ENCODE measurements around the gene CEP170.
"Not testable (repeated sequence)": the region's sequence is repeated elsewhere in the genome, so short reads cannot be mapped to it uniquely, and the experiment has no call there.

CEP170 gene

GRCh38 chr1:243193330-243193729 lies 61.8 kb downstream of the CEP170 start:
- H3K79me2 ChIP-seq (ENCODE audit: control insufficient read depth, low read length); H4K20me1 ChIP-seq (ENCODE audit: control insufficient read depth, insufficient read depth, low read depth, low read length); H3K4me3 ChIP-seq (ENCODE audit: low read length); H3K9me3 ChIP-seq (ENCODE audit: control insufficient read depth, insufficient read depth, low read length); H3K27ac ChIP-seq (ENCODE audit: low read depth, low read length); H3K27me3 ChIP-seq (ENCODE audit: control insufficient read depth, low read length); H3K4me2 ChIP-seq (ENCODE audit: low read length); H3K4me1 ChIP-seq (ENCODE audit: control insufficient read depth, low read length); H3K9me2 ChIP-seq (replicated peaks; ENCODE audit: control insufficient read depth, low read length); H3F3A ChIP-seq (ENCODE audit: control insufficient read depth, insufficient read depth); H3K36me3 ChIP-seq (ENCODE audit: control insufficient read depth, low read length): not testable (repeated sequence)

GRCh38 chr1:243186201-243186995 lies 68.7 kb downstream of the CEP170 start:
- not testable (repeated sequence) for H3K27ac ChIP-seq (ENCODE audit: low read depth, low read length); H3K9me3 ChIP-seq (ENCODE audit: control insufficient read depth, insufficient read depth, low read length); H3K4me3 ChIP-seq (ENCODE audit: low read length); H3K27me3 ChIP-seq (ENCODE audit: control insufficient read depth, low read length); H3K79me2 ChIP-seq (ENCODE audit: control insufficient read depth, low read length); H4K20me1 ChIP-seq (ENCODE audit: control insufficient read depth, insufficient read depth, low read depth, low read length); H3F3A ChIP-seq (ENCODE audit: control insufficient read depth, insufficient read depth); H3K4me2 ChIP-seq (ENCODE audit: low read length); H3K9me2 ChIP-seq (replicated peaks; ENCODE audit: control insufficient read depth, low read length); H3K4me1 ChIP-seq (ENCODE audit: control insufficient read depth, low read length)
- H3K36me3 ChIP-seq (ENCODE audit: control insufficient read depth, low read length): peaks cover 11% of the 10 kb centered on the region

GRCh38 chr1:243184787-243185186 lies 70.3 kb downstream of the CEP170 start:
- H3F3A ChIP-seq (ENCODE audit: control insufficient read depth, insufficient read depth); H3K4me3 ChIP-seq (ENCODE audit: low read length); H3K9me3 ChIP-seq (ENCODE audit: control insufficient read depth, insufficient read depth, low read length); H3K4me2 ChIP-seq (ENCODE audit: low read length); H3K79me2 ChIP-seq (ENCODE audit: control insufficient read depth, low read length); H3K9me2 ChIP-seq (replicated peaks; ENCODE audit: control insufficient read depth, low read length); H3K27me3 ChIP-seq (ENCODE audit: control insufficient read depth, low read length); H3K4me1 ChIP-seq (ENCODE audit: control insufficient read depth, low read length); H3K27ac ChIP-seq (ENCODE audit: low read depth, low read length); H4K20me1 ChIP-seq (ENCODE audit: control insufficient read depth, insufficient read depth, low read depth, low read length): not testable (repeated sequence)
- H3K36me3 ChIP-seq (ENCODE audit: control insufficient read depth, low read length): peaks cover 11% of the 10 kb centered on the region

- H3K4me3 ChIP-seq (ENCODE audit: low read length); H3K27ac ChIP-seq (ENCODE audit: low read depth, low read length); H3K27me3 ChIP-seq (ENCODE audit: control insufficient read depth, low read length); H3K4me1 ChIP-seq (ENCODE audit: control insufficient read depth, low read length); H3K4me2 ChIP-seq (ENCODE audit: low read length); H4K20me1 ChIP-seq (ENCODE audit: control insufficient read depth, insufficient read depth, low read depth, low read length); H3F3A ChIP-seq (ENCODE audit: control insufficient read depth, insufficient read depth); H3K79me2 ChIP-seq (ENCODE audit: control insufficient read depth, low read length); H3K9me3 ChIP-seq (ENCODE audit: control insufficient read depth, insufficient read depth, low read length); H3K9me2 ChIP-seq (replicated peaks; ENCODE audit: control insufficient read depth, low read length): not testable (repeated sequence)
- peaks cover 11% of the 10 kb centered on the region for H3K36me3 ChIP-seq (ENCODE audit: control insufficient read depth, low read length)
Measured at GRCh38 chr1:243183661-243184060, 71.4 kb downstream of the CEP170 start.

- not testable (repeated sequence) for H3K9me3 ChIP-seq (ENCODE audit: control insufficient read depth, insufficient read depth, low read length); H3F3A ChIP-seq (ENCODE audit: control insufficient read depth, insufficient read depth); H3K79me2 ChIP-seq (ENCODE audit: control insufficient read depth, low read length); H3K27me3 ChIP-seq (ENCODE audit: control insufficient read depth, low read length); H4K20me1 ChIP-seq (ENCODE audit: control insufficient read depth, insufficient read depth, low read depth, low read length); H3K4me3 ChIP-seq (ENCODE audit: low read length); H3K27ac ChIP-seq (ENCODE audit: low read depth, low read length); H3K4me2 ChIP-seq (ENCODE audit: low read length); H3K9me2 ChIP-seq (replicated peaks; ENCODE audit: control insufficient read depth, low read length); H3K4me1 ChIP-seq (ENCODE audit: control insufficient read depth, low read length)
- H3K36me3 ChIP-seq (ENCODE audit: control insufficient read depth, low read length): peaks cover 11% of the 10 kb centered on the region
Measured at GRCh38 chr1:243183176-243183575, 71.9 kb downstream of the CEP170 start.

- Histone ChIP-seq H3K27ac (ENCODE audit: low read depth, low read length) (no peak overlapping the region), H3K79me2 (ENCODE audit: control insufficient read depth, low read length) (no peaks in the 10 kb centered on the region), H3K4me3 (ENCODE audit: low read length) (no peak overlapping the region), H3K4me2 (ENCODE audit: low read length) (no peak overlapping the region), H3K9me3 (ENCODE audit: control insufficient read depth, insufficient read depth, low read length) (no peaks in the 10 kb centered on the region), H3F3A (ENCODE audit: control insufficient read depth, insufficient read depth) (no peaks in the 10 kb centered on the region), H3K27me3 (ENCODE audit: control insufficient read depth, low read length) (no peaks in the 10 kb centered on the region), H4K20me1 (ENCODE audit: control insufficient read depth, insufficient read depth, low read depth, low read length) (no peaks in the 10 kb centered on the region), H3K4me1 (ENCODE audit: control insufficient read depth, low read length) (no peaks in the 10 kb centered on the region), H3K9me2 (replicated peaks; ENCODE audit: control insufficient read depth, low read length) (no peaks in the 10 kb centered on the region), H3K36me3 (ENCODE audit: control insufficient read depth, low read length) (no peaks in the 10 kb centered on the region)
- TF ChIP-seq CTCF (IDR thresholded peaks at IDR 0.05; ENCODE audit: low read depth, low read length, poor library complexity, severe bottlenecking): no peak
- TF ChIP-seq EZH2phosphoT487 (IDR thresholded peaks at IDR 0.05; ENCODE audit: borderline replicate concordance, low read length): no peak
Measured at GRCh38 chr1:243179720-243180119, 75.4 kb downstream of the CEP170 start.

GRCh38 chr1:243177792-243178191 lies 77.3 kb downstream of the CEP170 start:
- H3K9me3 ChIP-seq (ENCODE audit: control insufficient read depth, insufficient read depth, low read length); H3K4me2 ChIP-seq (ENCODE audit: low read length); H3K4me3 ChIP-seq (ENCODE audit: low read length); H3K27me3 ChIP-seq (ENCODE audit: control insufficient read depth, low read length); H4K20me1 ChIP-seq (ENCODE audit: control insufficient read depth, insufficient read depth, low read depth, low read length); H3K4me1 ChIP-seq (ENCODE audit: control insufficient read depth, low read length); H3K27ac ChIP-seq (ENCODE audit: low read depth, low read length); H3K79me2 ChIP-seq (ENCODE audit: control insufficient read depth, low read length); H3K36me3 ChIP-seq (ENCODE audit: control insufficient read depth, low read length); H3K9me2 ChIP-seq (replicated peaks; ENCODE audit: control insufficient read depth, low read length); H3F3A ChIP-seq (ENCODE audit: control insufficient read depth, insufficient read depth): not testable (repeated sequence)

Measured in DOHH2 (cell line).